ENCODE data around the gene PLEKHG2. TPM values are rescaled to one million over a fixed set of nuclear protein-coding genes. Genes with fewer than 3 reads are reported as not detected.

Gene PLEKHG2
- total RNA-seq, 3 donors from 2014 or later = 8.0 to 11.8 (median 10.2) TPM

DNA sequence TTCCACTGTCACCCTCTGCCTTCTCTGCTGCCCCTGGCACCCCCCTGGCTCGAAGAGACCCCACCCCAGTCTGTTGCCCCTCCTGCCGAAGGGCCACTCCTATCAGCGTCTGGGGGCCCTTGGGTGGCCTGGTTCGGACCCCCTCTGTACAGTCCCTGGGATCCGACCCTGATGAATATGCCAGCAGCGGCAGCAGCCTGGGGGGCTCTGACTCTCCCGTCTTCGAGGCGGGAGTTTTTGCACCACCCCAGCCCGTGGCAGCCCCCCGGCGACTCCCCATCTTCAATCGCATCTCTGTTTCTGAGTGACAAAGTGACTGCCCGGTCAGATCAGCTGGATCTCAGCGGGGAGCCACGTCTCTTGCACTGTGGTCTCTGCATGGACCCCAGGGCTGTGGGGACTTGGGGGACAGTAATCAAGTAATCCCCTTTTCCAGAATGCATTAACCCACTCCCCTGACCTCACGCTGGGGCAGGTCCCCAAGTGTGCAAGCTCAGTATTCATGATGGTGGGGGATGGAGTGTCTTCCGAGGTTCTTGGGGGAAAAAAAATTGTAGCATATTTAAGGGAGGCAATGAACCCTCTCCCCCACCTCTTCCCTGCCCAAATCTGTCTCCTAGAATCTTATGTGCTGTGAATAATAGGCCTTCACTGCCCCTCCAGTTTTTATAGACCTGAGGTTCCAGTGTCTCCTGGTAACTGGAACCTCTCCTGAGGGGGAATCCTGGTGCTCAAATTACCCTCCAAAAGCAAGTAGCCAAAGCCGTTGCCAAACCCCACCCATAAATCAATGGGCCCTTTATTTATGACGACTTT is 3.9 kb upstream of the PLEKHG2 start:
- Histone ChIP-seq H3K4me1 (peaks cover 0 to 13% of the 10 kb centered on the region in 2 donors), H3K36me3 (peaks cover 6% of the 10 kb centered on the region), H3K4me3 (peak overlapping the region; percentile 81 to 98 (median 96)), H3K27ac (peak overlapping the region; percentile 100), H3K27me3 (no peaks in the 10 kb centered on the region), H3K9me3 (no peaks in the 10 kb centered on the region)
- intact Hi-C loops (cut with DNase I; ENCODE audit: low total_unique reads) = no loop called here
- DNase-seq (ENCODE audit: low spot score in 2 of 2) = peak in 1 of 2 donors; percentile 71
- TF ChIP-seq, protein P1, sequence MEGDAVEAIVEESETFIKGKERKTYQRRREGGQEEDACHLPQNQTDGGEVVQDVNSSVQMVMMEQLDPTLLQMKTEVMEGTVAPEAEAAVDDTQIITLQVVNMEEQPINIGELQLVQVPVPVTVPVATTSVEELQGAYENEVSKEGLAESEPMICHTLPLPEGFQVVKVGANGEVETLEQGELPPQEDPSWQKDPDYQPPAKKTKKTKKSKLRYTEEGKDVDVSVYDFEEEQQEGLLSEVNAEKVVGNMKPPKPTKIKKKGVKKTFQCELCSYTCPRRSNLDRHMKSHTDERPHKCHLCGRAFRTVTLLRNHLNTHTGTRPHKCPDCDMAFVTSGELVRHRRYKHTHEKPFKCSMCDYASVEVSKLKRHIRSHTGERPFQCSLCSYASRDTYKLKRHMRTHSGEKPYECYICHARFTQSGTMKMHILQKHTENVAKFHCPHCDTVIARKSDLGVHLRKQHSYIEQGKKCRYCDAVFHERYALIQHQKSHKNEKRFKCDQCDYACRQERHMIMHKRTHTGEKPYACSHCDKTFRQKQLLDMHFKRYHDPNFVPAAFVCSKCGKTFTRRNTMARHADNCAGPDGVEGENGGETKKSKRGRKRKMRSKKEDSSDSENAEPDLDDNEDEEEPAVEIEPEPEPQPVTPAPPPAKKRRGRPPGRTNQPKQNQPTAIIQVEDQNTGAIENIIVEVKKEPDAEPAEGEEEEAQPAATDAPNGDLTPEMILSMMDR (IDR thresholded peaks at IDR 0.05) = no peak
- TF ChIP-seq POLR2AphosphoS5 (IDR thresholded peaks at IDR 0.05) (peak; percentile 59 to 92 (median 77)), POLR2A (IDR thresholded peaks at IDR 0.05) (peak; percentile 46)

DNA sequence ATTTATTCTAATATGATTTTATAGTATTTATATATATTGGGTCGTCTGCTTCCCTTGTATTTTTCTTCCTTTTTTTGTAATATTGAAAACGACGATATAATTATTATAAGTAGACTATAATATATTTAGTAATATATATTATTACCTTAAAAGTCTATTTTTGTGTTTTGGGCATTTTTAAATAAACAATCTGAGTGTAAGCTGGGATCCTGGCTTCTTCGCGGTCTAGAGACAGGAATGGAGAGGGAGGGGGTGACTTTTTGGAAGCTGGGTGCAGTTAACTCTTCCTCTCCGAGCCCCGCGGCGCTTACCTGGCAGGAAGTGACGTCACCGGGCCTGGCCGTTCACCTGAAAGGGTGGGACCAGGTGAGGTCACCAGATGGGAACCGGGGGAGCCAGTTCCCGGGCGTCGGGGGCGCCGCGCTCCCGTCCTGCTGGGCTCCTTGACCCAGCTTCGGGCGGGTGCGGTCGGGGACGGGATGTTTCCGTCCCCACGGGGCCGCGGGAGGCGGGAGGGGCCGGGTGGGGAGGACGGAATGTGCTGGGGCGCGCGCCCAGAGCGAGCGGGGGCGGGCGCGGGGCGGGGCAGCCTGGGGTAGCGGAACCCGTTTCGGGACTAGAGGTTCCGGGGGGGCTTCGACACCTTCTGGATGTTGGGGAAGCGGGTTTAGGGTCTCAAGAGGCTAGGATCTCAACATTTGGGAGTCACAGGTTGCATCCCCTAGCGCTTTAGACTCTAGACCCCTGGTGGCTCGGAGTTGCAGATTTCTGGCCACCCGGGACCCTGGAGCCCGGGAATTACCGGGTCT is 3.1 kb upstream of the PLEKHG2 start:
- Histone ChIP-seq H3K36me3 (peaks cover 6% of the 10 kb centered on the region), H3K27ac (peak overlapping the region; percentile 100), H3K27me3 (no peaks in the 10 kb centered on the region), H3K9me3 (no peaks in the 10 kb centered on the region), H3K4me3 (peak overlapping the region; percentile 81 to 98 (median 96)), H3K4me1 (peaks cover 0 to 8% of the 10 kb centered on the region in 2 donors)
- intact Hi-C loops (cut with DNase I; ENCODE audit: low total_unique reads) = no loop called here
- TF ChIP-seq POLR2A (IDR thresholded peaks at IDR 0.05) = peak; percentile 94
- TF ChIP-seq POLR2AphosphoS5 (IDR thresholded peaks at IDR 0.05) = peak; percentile 94 to 99 (median 96)
- TF ChIP-seq, protein P1 (IDR thresholded peaks at IDR 0.05) = peak in 1 of 3 donors; percentile 4
- DNase-seq (ENCODE audit: low spot score in 2 of 2) = peak; percentile 97

DNA sequence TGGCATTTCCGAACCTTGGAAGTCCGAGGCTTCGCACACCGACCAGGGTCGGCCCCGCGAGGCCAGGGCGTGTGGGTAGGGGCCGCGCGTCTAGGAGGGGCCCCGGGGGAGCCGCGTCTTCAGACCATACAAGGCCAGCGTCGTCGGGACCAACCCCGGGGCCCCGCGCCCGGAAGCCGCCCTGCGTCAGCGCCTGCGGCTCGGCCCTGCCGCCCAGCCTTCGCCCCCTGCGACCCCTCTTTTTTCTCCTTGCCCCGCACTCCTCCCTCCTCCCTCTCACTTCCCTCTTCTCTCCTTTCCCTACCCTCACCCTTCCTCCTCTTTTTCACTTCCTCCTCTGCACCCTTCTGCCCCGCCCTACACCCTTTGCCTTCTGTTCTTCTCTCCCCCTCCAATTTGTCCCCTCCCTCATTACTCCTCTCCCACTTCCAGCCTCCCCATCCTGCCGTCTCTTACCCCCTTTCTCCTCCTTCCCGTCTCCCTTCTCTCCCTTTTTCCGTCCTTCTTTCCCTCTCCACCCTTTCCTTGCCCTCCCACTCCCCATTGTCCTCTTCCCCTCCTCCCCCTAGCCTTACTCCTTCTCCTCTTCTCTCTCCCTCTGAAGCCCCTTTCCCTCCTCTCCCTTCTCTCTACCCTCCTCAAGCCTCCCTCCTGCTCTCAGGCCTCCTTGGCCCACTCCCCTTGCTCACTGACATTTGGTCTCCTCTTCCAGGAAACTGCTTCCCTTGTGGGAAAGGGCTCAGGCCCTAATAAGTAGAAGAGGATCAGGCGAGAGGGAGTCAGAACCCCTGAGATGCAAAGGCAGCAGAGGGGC is 2.2 kb upstream of the PLEKHG2 start:
- Histone ChIP-seq H3K36me3 (peaks cover 6% of the 10 kb centered on the region), H3K4me3 (peak overlapping the region; percentile 81 to 98 (median 96)), H3K9me3 (no peaks in the 10 kb centered on the region), H3K4me1 (peaks cover 0 to 3% of the 10 kb centered on the region in 2 donors), H3K27ac (peak overlapping the region; percentile 100), H3K27me3 (no peaks in the 10 kb centered on the region)
- DNase-seq (ENCODE audit: low spot score in 2 of 2) = peak in 1 of 2 donors; percentile 81
- TF ChIP-seq POLR2AphosphoS5 (IDR thresholded peaks at IDR 0.05) = peak; percentile 10 to 99 (median 62)
- TF ChIP-seq, protein P1 (IDR thresholded peaks at IDR 0.05) = peak; percentile 2 to 22 (median 8)
- TF ChIP-seq POLR2A (IDR thresholded peaks at IDR 0.05) = peak; percentile 51
- intact Hi-C loops (cut with DNase I; ENCODE audit: low total_unique reads) = no loop called here

DNA sequence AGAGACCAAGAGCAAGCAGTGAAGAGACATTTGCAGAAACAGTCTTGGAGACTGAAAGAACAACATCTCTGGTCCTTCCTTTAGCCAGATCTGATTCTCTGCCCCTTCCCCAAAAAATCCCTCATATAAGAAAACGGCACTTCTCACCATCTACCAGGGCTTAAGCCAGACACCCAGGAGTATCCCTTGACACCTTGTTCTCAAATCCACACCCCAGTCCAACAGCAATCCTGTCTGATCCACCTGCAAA is 1.7 kb upstream of the PLEKHG2 start:
- Histone ChIP-seq H3K9me3 (no peaks in the 10 kb centered on the region), H3K27ac (peak overlapping the region; percentile 100), H3K4me3 (peak overlapping the region; percentile 81 to 98 (median 96)), H3K4me1 (peaks cover 0 to 3% of the 10 kb centered on the region in 2 donors), H3K27me3 (no peaks in the 10 kb centered on the region), H3K36me3 (peaks cover 6% of the 10 kb centered on the region)
- no peak for DNase-seq (ENCODE audit: low spot score in 2 of 2)
- TF ChIP-seq POLR2AphosphoS5 (IDR thresholded peaks at IDR 0.05) (peak in 1 of 3 donors; percentile 1), POLR2A (IDR thresholded peaks at IDR 0.05) (no peak)
- intact Hi-C loops (cut with DNase I; ENCODE audit: low total_unique reads) = no loop called here
